Activated CD4-positive, alpha-beta memory T cell treated with anti-CD3 and anti-CD28 coated beads, Interleukin-2, amount 10 ng/mL, durations not matched to agents 7 days and 5 days (primary cell): ENCODE measurements around the gene TXNRD1. TPM values are rescaled to one million over a fixed set of nuclear protein-coding genes. Genes with fewer than 3 reads are reported as not detected.

Source experiments
- CTCF ChIA-PET: fragments of 350-600 bp; sonication (Branson Sonifier 250); formaldehyde crosslinking; loops from one replicate; lab custom pipeline; 2021; ENCODE audit warnings: antibody characterized with exemption, inconsistent platforms; lab: Charles Lee
- POLR2A ChIA-PET: fragments of 350-600 bp; sonication (Branson Sonifier 250); formaldehyde crosslinking; loops from one replicate; lab custom pipeline; 2021; ENCODE audit warnings: antibody characterized with exemption; lab: Charles Lee
- DNase-seq: peaks from one replicate; pipeline ENCODE4 v3.0.0-alpha.2; 2020
- H3K27ac Mint-ChIP-seq: one replicate; pipeline ENCODE4 v1.8.0; 2021; ENCODE audit warnings: mild to moderate bottlenecking, mixed read lengths
- H3K27me3 Mint-ChIP-seq: one replicate; pipeline ENCODE4 v1.8.0; 2021; ENCODE audit warnings: mixed read lengths
- H3K36me3 Mint-ChIP-seq: one replicate; pipeline ENCODE4 v1.8.0; 2021; ENCODE audit warnings: low read depth, mixed read lengths
- H3K4me1 Mint-ChIP-seq: one replicate; pipeline ENCODE4 v1.8.0; 2021; ENCODE audit warnings: mixed read lengths
- H3K4me3 Mint-ChIP-seq: one replicate; pipeline ENCODE4 v1.8.0; 2021; ENCODE audit warnings: mild to moderate bottlenecking, mixed read lengths
- H3K9me3 Mint-ChIP-seq: one replicate; pipeline ENCODE4 v1.8.0; 2021; ENCODE audit warnings: mixed read lengths
- total RNA-seq, 2 experiments: library from RNA; stranded (reverse); gene quantifications; one replicate each; pipeline ENCODE4 v1.2.3, GENCODE V29; 2021

Gene TXNRD1
- total RNA-seq, 2 experiments from 2014 or later: 108 to 112 TPM

GRCh38 chr12:104345234-104346066 lies 129.9 kb downstream of the TXNRD1 start:
- Mint-ChIP-seq H3K9me3 (no peaks in the 10 kb centered on the region), H3K27me3 (no peaks in the 10 kb centered on the region), H3K4me3 (no peak overlapping the region), H3K36me3 (peaks cover 50% of the 10 kb centered on the region), H3K4me1 (no peaks in the 10 kb centered on the region), H3K27ac (no peak overlapping the region)
- POLR2A ChIA-PET: no interaction called here
- CTCF ChIA-PET: no interaction called here
- no peak for DNase-seq

- Mint-ChIP-seq H3K27me3 (no peaks in the 10 kb centered on the region), H3K27ac (no peak overlapping the region), H3K9me3 (no peaks in the 10 kb centered on the region), H3K4me3 (no peak overlapping the region), H3K4me1 (no peaks in the 10 kb centered on the region), H3K36me3 (peaks cover 39% of the 10 kb centered on the region)
- DNase-seq: no peak
- POLR2A ChIA-PET: interaction anchor here (1.0 kb wide), 1 partner anchor 44 kb away, joined by 3 read pairs; the partner anchor contains the start of gene EID3
- CTCF ChIA-PET: no interaction called here
These were observed 131.9 kb downstream of the TXNRD1 start for GRCh38 chr12:104347374-104348075.

GRCh38 chr12:104348283-104348993 lies 132.9 kb downstream of the TXNRD1 start:
- POLR2A ChIA-PET: interaction anchor here (1.0 kb wide), 1 partner anchor 45 kb away, joined by 3 read pairs; the partner anchor contains the start of gene EID3
- CTCF ChIA-PET: interaction anchor here (0.9 kb wide), 1 partner anchor 10 kb away, joined by 3 read pairs; no protein-coding TSS in a partner anchor
- no peak overlapping the region for H3K27ac Mint-ChIP-seq
- no peaks in the 10 kb centered on the region for H3K4me1 Mint-ChIP-seq
- DNase-seq: no peak
- peaks cover 39% of the 10 kb centered on the region for H3K36me3 Mint-ChIP-seq
- no peaks in the 10 kb centered on the region for H3K27me3 Mint-ChIP-seq
- H3K9me3 Mint-ChIP-seq: no peaks in the 10 kb centered on the region
- H3K4me3 Mint-ChIP-seq: no peak overlapping the region

GRCh38 chr12:104348994-104349494 lies 133.5 kb downstream of the TXNRD1 start:
- no peaks in the 10 kb centered on the region for H3K27me3 Mint-ChIP-seq
- ChIA-PET POLR2A (no interaction called here), CTCF (interaction anchor here (0.8 to 1.0 kb wide), 3 partner anchors 9 to 133 kb away, joined by 3 read pairs; no protein-coding TSS in a partner anchor)
- no peaks in the 10 kb centered on the region for H3K9me3 Mint-ChIP-seq
- H3K27ac Mint-ChIP-seq: no peak overlapping the region
- peaks cover 39% of the 10 kb centered on the region for H3K36me3 Mint-ChIP-seq
- H3K4me1 Mint-ChIP-seq: no peaks in the 10 kb centered on the region
- no peak overlapping the region for H3K4me3 Mint-ChIP-seq
- DNase-seq: no peak

- H3K9me3 Mint-ChIP-seq: no peaks in the 10 kb centered on the region
These were observed 134.9 kb downstream of the TXNRD1 start for GRCh38 chr12:104350211-104351056.

GRCh38 chr12:104351057-104351983 lies 135.7 kb downstream of the TXNRD1 start:
- H3K27me3 Mint-ChIP-seq: no peaks in the 10 kb centered on the region
- H3K4me3 Mint-ChIP-seq: no peak overlapping the region
- peaks cover 34% of the 10 kb centered on the region for H3K36me3 Mint-ChIP-seq
- CTCF ChIA-PET: interaction anchor here (1.5 kb wide), 1 partner anchor 9 kb away, joined by 4 read pairs; no protein-coding TSS in a partner anchor
- POLR2A ChIA-PET: interaction anchor here (1.2 kb wide), 2 partner anchors 11 to 12 kb away, joined by 3 read pairs; no protein-coding TSS in a partner anchor
- no peak overlapping the region for H3K27ac Mint-ChIP-seq
- H3K9me3 Mint-ChIP-seq: no peaks in the 10 kb centered on the region
- DNase-seq: no peak
- no peaks in the 10 kb centered on the region for H3K4me1 Mint-ChIP-seq

More at GRCh38 chr12:104350211-104351056, 134.9 kb downstream of the TXNRD1 start:
- DNase-seq: no peak
- Mint-ChIP-seq H3K27ac (no peak overlapping the region), H3K36me3 (peaks cover 36% of the 10 kb centered on the region), H3K4me1 (no peaks in the 10 kb centered on the region), H3K27me3 (no peaks in the 10 kb centered on the region), H3K4me3 (no peak overlapping the region)
- ChIA-PET CTCF (interaction anchor here (0.8 to 1.0 kb wide), 2 partner anchors 31 to 135 kb away, joined by 3 read pairs; no protein-coding TSS in a partner anchor), POLR2A (interaction anchor here (1.2 kb wide), 1 partner anchor 11 kb away, joined by 3 read pairs; no protein-coding TSS in a partner anchor)

- Mint-ChIP-seq H3K27ac (no peak overlapping the region), H3K9me3 (no peaks in the 10 kb centered on the region), H3K36me3 (peaks cover 30% of the 10 kb centered on the region), H3K4me1 (no peaks in the 10 kb centered on the region), H3K4me3 (no peak overlapping the region), H3K27me3 (no peaks in the 10 kb centered on the region)
- DNase-seq: no peak
- ChIA-PET POLR2A (interaction anchor here (1.2 kb wide), 1 partner anchor 12 kb away, joined by 3 read pairs; no protein-coding TSS in a partner anchor), CTCF (interaction anchor here (1.5 kb wide), 1 partner anchor 8 kb away, joined by 4 read pairs; no protein-coding TSS in a partner anchor)
These were observed 136.6 kb downstream of the TXNRD1 start for GRCh38 chr12:104352106-104352713.

GRCh38 chr12:104353012-104353981 lies 137.7 kb downstream of the TXNRD1 start:
- H3K36me3 Mint-ChIP-seq: peaks cover 19% of the 10 kb centered on the region

GRCh38 chr12:104354167-104354867 lies 138.7 kb downstream of the TXNRD1 start:
- peaks cover 11% of the 10 kb centered on the region for H3K36me3 Mint-ChIP-seq
- CTCF ChIA-PET: no interaction called here
- no peak for DNase-seq
- H3K4me3 Mint-ChIP-seq: no peak overlapping the region
- POLR2A ChIA-PET: no interaction called here
- H3K4me1 Mint-ChIP-seq: peaks cover 2% of the 10 kb centered on the region
- no peak overlapping the region for H3K27ac Mint-ChIP-seq
- no peaks in the 10 kb centered on the region for H3K9me3 Mint-ChIP-seq
- H3K27me3 Mint-ChIP-seq: no peaks in the 10 kb centered on the region

More at GRCh38 chr12:104353012-104353981, 137.7 kb downstream of the TXNRD1 start:
- ChIA-PET POLR2A (no interaction called here), CTCF (no interaction called here)
- Mint-ChIP-seq H3K4me3 (no peak overlapping the region), H3K9me3 (no peaks in the 10 kb centered on the region), H3K27me3 (no peaks in the 10 kb centered on the region), H3K27ac (no peak overlapping the region), H3K4me1 (peaks cover 2% of the 10 kb centered on the region)
- DNase-seq: no peak
